ENCODE data around the gene ADGRB2.

ADGRB2 gene

DNA sequence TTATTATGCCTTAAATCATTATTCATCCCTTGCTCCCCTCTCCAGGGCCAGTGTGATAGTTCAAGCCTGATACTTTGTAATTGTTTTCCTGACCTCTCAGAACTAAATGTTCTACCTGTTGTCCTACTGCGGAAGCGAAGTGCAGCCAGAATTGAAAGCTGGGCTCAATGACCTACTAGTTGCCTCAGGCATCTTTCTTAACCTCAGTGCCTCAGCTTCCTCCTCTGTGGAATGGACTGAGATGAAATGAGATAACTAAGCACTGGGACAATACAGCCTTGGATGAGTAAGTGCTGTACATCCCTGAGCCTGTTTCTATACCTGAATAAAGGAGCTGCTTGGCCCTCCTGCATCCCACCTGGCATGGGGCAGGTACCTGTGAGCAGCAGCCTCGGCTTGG lies 86.7 kb downstream of the ADGRB2 start:
- DNase-seq (ENCODE audit: low spot score) = no peak
